IMR-90 (cell line): ENCODE results near the gene REST. TPM values are rescaled to one million over a fixed set of nuclear protein-coding genes. Genes with fewer than 3 reads are reported as not detected.

ENCODE experiments used
- ATAC-seq: fragments of 200-7000 bp; cut with Tn5 transposase; 2 replicates; pipeline ENCODE4 v1.9.1; 2020; ENCODE audit warnings: low read depth, mild to moderate bottlenecking, moderate library complexity
- BruUV-seq: library from RNA; stranded (reverse); fragments of 400-500 nt; replicated peaks from 2 replicates; lab custom pipeline; 2021; lab: Mats Ljungman, UMichigan
- CTCF ChIA-PET: fragments of 300-600 bp; formaldehyde crosslinking; extraction: SDS; loops from one replicate; lab custom pipeline; 2021; ENCODE audit warnings: antibody characterized with exemption; lab: Yijun Ruan, JAX
- POLR2A ChIA-PET: fragments of 300-600 bp; sonication (Branson Sonifier 250); formaldehyde crosslinking; loops from one replicate; lab custom pipeline; 2022; ENCODE audit warnings: antibody characterized with exemption; ENCODE audit not compliant: unreplicated experiment; lab: Charles Lee
- DNase-seq: peaks from one replicate; pipeline ENCODE4 v3.0.0; 2013
- H2AFZ ChIP-seq: replicated peaks from 2 replicates; pipeline ENCODE3; 2013; ENCODE audit warnings: low read length, mild to moderate bottlenecking; ENCODE audit not compliant: poor library complexity
- H2AK5ac ChIP-seq: 2 replicates; pipeline ENCODE4 v1.6.1; 2013; ENCODE audit warnings: low read depth, low read length, inconsistent platforms
- H2AK9ac ChIP-seq: replicated peaks from 2 replicates; pipeline ENCODE3; 2013; ENCODE audit warnings: mild to moderate bottlenecking, low read depth, low read length, moderate library complexity; ENCODE audit not compliant: poor library complexity
- H2BK120ac ChIP-seq: 2 replicates; pipeline ENCODE4 v1.6.1; 2013; ENCODE audit warnings: low read depth, low read length, inconsistent platforms
- H2BK15ac ChIP-seq: 3 replicates; pipeline ENCODE4 v1.6.1; 2013; ENCODE audit warnings: low read depth, low read length, inconsistent platforms
- H2BK20ac ChIP-seq: 2 replicates; pipeline ENCODE4 v1.6.1; 2013; ENCODE audit warnings: low read depth, mild to moderate bottlenecking, inconsistent platforms, low read length, moderate library complexity
- H2BK5ac ChIP-seq: 2 replicates; pipeline ENCODE4 v1.6.1; 2013; ENCODE audit warnings: mild to moderate bottlenecking, low read depth, low read length, inconsistent platforms; ENCODE audit not compliant: poor library complexity, severe bottlenecking
- H3K14ac ChIP-seq: replicated peaks from 2 replicates; pipeline ENCODE4 v1.6.1; 2013; ENCODE audit warnings: low read depth, low read length, inconsistent platforms
- H3K18ac ChIP-seq: 2 replicates; pipeline ENCODE4 v1.6.1; 2013; ENCODE audit warnings: low read depth, low read length, control low read depth
- H3K23ac ChIP-seq: 2 replicates; pipeline ENCODE4 v1.6.1; 2013; ENCODE audit warnings: low read depth, low read length, inconsistent platforms
- H3K27ac ChIP-seq: 2 replicates; pipeline ENCODE4 v1.5.1; 2013; ENCODE audit warnings: mild to moderate bottlenecking, control low read depth, low read length; ENCODE audit not compliant: insufficient read depth
- H3K27me3 ChIP-seq: 2 replicates; pipeline ENCODE4 v1.6.1; 2013; ENCODE audit warnings: low read length; ENCODE audit not compliant: control insufficient read depth, insufficient read depth
- H3K36me3 ChIP-seq: 2 replicates; pipeline ENCODE4 v1.6.1; 2013; ENCODE audit warnings: low read length, mixed read lengths; ENCODE audit not compliant: control insufficient read depth, insufficient read depth
- H3K4ac ChIP-seq: 2 replicates; pipeline ENCODE4 v1.6.1; 2013; ENCODE audit warnings: low read depth, low read length, inconsistent platforms
- H3K4me1 ChIP-seq: 2 replicates; pipeline ENCODE4 v1.6.1; 2013; ENCODE audit warnings: low read length, mixed read lengths; ENCODE audit not compliant: control insufficient read depth, insufficient read depth
- H3K4me2 ChIP-seq: 2 replicates; pipeline ENCODE4 v1.6.1; 2013; ENCODE audit warnings: low read depth, mild to moderate bottlenecking, control low read depth, low read length, moderate library complexity
- H3K4me3 ChIP-seq: 2 replicates; pipeline ENCODE4 v1.5.1; 2013; ENCODE audit warnings: low read depth, mild to moderate bottlenecking, control low read depth, low read length, moderate library complexity; ENCODE audit not compliant: insufficient read depth
- H3K56ac ChIP-seq: 2 replicates; pipeline ENCODE4 v1.6.1; 2013; ENCODE audit warnings: low read length, inconsistent platforms; ENCODE audit not compliant: insufficient read depth; ENCODE audit errors: extremely low read depth
- H3K79me1 ChIP-seq, 2 experiments: 2 replicates each; pipeline ENCODE4 v1.6.1; 2013; ENCODE audit warnings: low read length in 2 of 2, inconsistent platforms in 1 of 2, low read depth in 1 of 2
- H3K9ac ChIP-seq: 2 replicates; pipeline ENCODE4 v1.6.1; 2013; ENCODE audit warnings: low read depth, low read length, control low read depth
- H3K9me1 ChIP-seq: 2 replicates; pipeline ENCODE4 v1.6.1; 2013; ENCODE audit warnings: low read length, inconsistent platforms; ENCODE audit not compliant: insufficient read depth
- H3K9me3 ChIP-seq: 2 replicates; pipeline ENCODE4 v1.6.1; 2013; ENCODE audit warnings: low read length; ENCODE audit not compliant: control insufficient read depth, insufficient read depth
- H4K20me1 ChIP-seq: 2 replicates; pipeline ENCODE4 v1.6.1; 2013; ENCODE audit warnings: low read length, inconsistent platforms; ENCODE audit not compliant: insufficient read depth
- H4K5ac ChIP-seq: 2 replicates; pipeline ENCODE4 v1.6.1; 2013; ENCODE audit warnings: mild to moderate bottlenecking, low read depth, low read length, control low read depth
- H4K8ac ChIP-seq, 2 experiments: 2 replicates each; pipeline ENCODE4 v1.6.1; 2013; ENCODE audit warnings: low read depth in 2 of 2, low read length in 2 of 2, control low read depth in 1 of 2, inconsistent platforms in 1 of 2
- H4K91ac ChIP-seq: 2 replicates; pipeline ENCODE4 v1.6.1; 2013; ENCODE audit warnings: low read depth, low read length, inconsistent platforms; ENCODE audit not compliant: insufficient read depth
- BHLHE40 ChIP-seq: fragments of 150-350 bp; IDR thresholded peaks from 2 replicates; pipeline ENCODE4 v1.6.1; 2016; ENCODE audit warnings: mild to moderate bottlenecking, low read depth, low read length
- CEBPB ChIP-seq: IDR thresholded peaks from 2 replicates; pipeline ENCODE4 v1.6.1; 2012; ENCODE audit warnings: low read depth, low read length, improper control_type of control experiment
- ELK1 ChIP-seq: fragments of 150-350 bp; IDR thresholded peaks from 2 replicates; pipeline ENCODE4 v1.6.1; 2016; ENCODE audit warnings: low read depth, mild to moderate bottlenecking, low read length, moderate library complexity, borderline replicate concordance
- FOS ChIP-seq: fragments of 150-350 bp; IDR thresholded peaks from 2 replicates; pipeline ENCODE4 v1.6.1; 2016; ENCODE audit warnings: low read depth, low read length
- NFE2L2 ChIP-seq: fragments of 150-350 bp; IDR thresholded peaks from 2 replicates; pipeline ENCODE4 v1.6.1; 2016; ENCODE audit warnings: low read depth, mild to moderate bottlenecking, low read length
- RAD21 ChIP-seq: IDR thresholded peaks from 2 replicates; pipeline ENCODE4 v1.6.1; 2012; ENCODE audit warnings: low read length, improper control_type of control experiment
- USF2 ChIP-seq: fragments of 150-350 bp; IDR thresholded peaks from 2 replicates; pipeline ENCODE4 v1.6.1; 2017; ENCODE audit warnings: mild to moderate bottlenecking, antibody characterized with exemption, low read length, low read depth
- WGBS, 2 experiments: methylation state at CpG; one replicate each; pipeline versions ENCODE4 v1.1.5 to v1.1.7; 2013; ENCODE audit warnings: missing lambda C conversion rate in 2 of 2; ENCODE audit not compliant: insufficient read length in 1 of 2; ENCODE audit errors: extremely low coverage in 2 of 2; 5-methylcytosine and 5-hydroxymethylcytosine counted together
- dilution Hi-C: fragments of 300-500 bp; cut with HindIII; formaldehyde crosslinking; loops from one replicate; pipeline ENCODE4 v1.14.3; 2018; ENCODE audit warnings: low sequenced_read_pairs; ENCODE audit not compliant: unreplicated experiment
- in situ Hi-C: fragments of 300-500 bp; cut with MboI; formaldehyde crosslinking; loops from 3 replicates; pipeline ENCODE4 v1.14.3; 2019; ENCODE audit warnings: low sequenced_read_pairs, inconsistent platforms, mixed read lengths
- intact Hi-C: fragments of 100-400 bp; cut with micrococcal nuclease; formaldehyde crosslinking; loops from 2 replicates; pipeline ENCODE4 v1.10.0; 2022
- polyA plus RNA-seq, 3 experiments: library from polyadenylated mRNA; depleted of rRNA; stranded (reverse); fragments of >200 nt; gene quantifications; 2 replicates each; pipeline ENCODE4 v1.2.3, GENCODE V29; 2012; ENCODE audit warnings: low replicate concordance in 1 of 3
- total RNA-seq: library from RNA; depleted of rRNA; stranded (reverse); fragments of >200 nt; gene quantifications from 2 replicates; pipeline ENCODE4 v1.2.3, GENCODE V29; 2012

REST gene
- total and polyA plus RNA-seq, 2 of the 4 experiments (the other 2 are of a cell fraction), result 10.0 to 66.9 TPM

- H3K56ac ChIP-seq, result no peak overlapping the region
- no peak for TF ChIP-seq ELK1
- no peak for TF ChIP-seq CEBPB
- TF ChIP-seq RAD21, result no peak
- TF ChIP-seq USF2, result no peak
- TF ChIP-seq NFE2L2, result no peak
- TF ChIP-seq FOS, result no peak
- TF ChIP-seq BHLHE40, result no peak
- no peak overlapping the region for H4K5ac ChIP-seq
- no peak overlapping the region for H3K4me3 ChIP-seq
- no peaks in the 10 kb centered on the region for H3K79me1 ChIP-seq
- DNase-seq, result no peak
- no peak overlapping the region for H2BK5ac ChIP-seq
- ChIA-PET CTCF (no interaction called here), POLR2A (no interaction called here)
- H3K9me1 ChIP-seq, result no peaks in the 10 kb centered on the region
- H4K8ac ChIP-seq, result no peak overlapping the region
- H3K4ac ChIP-seq, result no peak overlapping the region
- H3K36me3 ChIP-seq, result no peaks in the 10 kb centered on the region
- ATAC-seq, result no peak
- no peaks in the 10 kb centered on the region for H3K4me1 ChIP-seq
- dilution Hi-C loops (no loop called here), intact Hi-C loops (no loop called here), in situ Hi-C loops (loop anchor here (25.0 kb wide), 1 partner anchor 98 kb away; no protein-coding TSS in a partner anchor)
- no peak overlapping the region for H2AK5ac ChIP-seq
- H2AK9ac ChIP-seq, result no peak overlapping the region
- H3K4me2 ChIP-seq, result no peak overlapping the region
- H2AFZ ChIP-seq, result no peak overlapping the region
- H2BK20ac ChIP-seq, result no peak overlapping the region
- peaks cover 6% of the 10 kb centered on the region for H3K27me3 ChIP-seq
- H3K27ac ChIP-seq, result no peak overlapping the region
- 100% methylated on average over 1 of the region's 5 CpGs; no CpG with 5 or more reads in 1 of the 2 experiments for WGBS, 2 experiments
- H4K20me1 ChIP-seq, result no peaks in the 10 kb centered on the region
- no peak overlapping the region for H4K91ac ChIP-seq
- no peak overlapping the region for H2BK15ac ChIP-seq
- H3K23ac ChIP-seq, result no peak overlapping the region
- H3K18ac ChIP-seq, result no peak overlapping the region
- H3K14ac ChIP-seq, result no peak overlapping the region
- no peak overlapping the region for H2BK120ac ChIP-seq
- H3K9me3 ChIP-seq, result no peaks in the 10 kb centered on the region
- H3K9ac ChIP-seq, result no peak overlapping the region
- no TSS peak for BruUV-seq
These were observed 47.9 kb upstream of the REST start for GRCh38 chr4:56859841-56860240.
